SK-N-SH treated with all-trans-retinoic acid at 6 μM for 48 hours (cell line): ENCODE measurements around the gene AFG3L2.

ENCODE experiments used
- ARNTL ChIP-seq: fragments of 450-650 bp; formaldehyde crosslinking; IDR thresholded peaks from 2 replicates; pipeline ENCODE4 v1.5.0; 2020; ENCODE audit warnings: low read depth, mild to moderate bottlenecking, moderate library complexity, borderline replicate concordance
- PATZ1 ChIP-seq: fragments of 250-450 bp; sonication (Bioruptor Pico); IDR thresholded peaks from 2 replicates; pipeline ENCODE4 v1.8.0; 2020; ENCODE audit warnings: mild to moderate bottlenecking, moderate library complexity, borderline replicate concordance
- PPARA ChIP-seq: fragments of 250-450 bp; sonication (Bioruptor Pico); IDR thresholded peaks from 2 replicates; pipeline ENCODE4 v1.5.0; 2020; ENCODE audit warnings: mild to moderate bottlenecking, borderline replicate concordance
- RARB ChIP-seq: fragments of 250-450 bp; sonication (Bioruptor Pico); IDR thresholded peaks from 2 replicates; pipeline ENCODE4 v1.8.0; 2021; ENCODE audit warnings: mild to moderate bottlenecking, moderate library complexity

- TF ChIP-seq ARNTL (no peak), PPARA (CRISPR knock-in tag) (no peak), PATZ1 (CRISPR knock-in tag) (no peak), RARB (no peak)
Observed at GRCh38 chr18:12384261-12384660, 7.2 kb upstream of the AFG3L2 start.
